ENCODE results near the gene RPP25. TPM values are rescaled to one million over a fixed set of nuclear protein-coding genes. Genes with fewer than 3 reads are reported as not detected.

The RPP25 gene
- total and polyA plus RNA-seq, 2 of the 13 experiments (the other 11 are each of a cell fraction or from before 2014, with no cell fraction given): 0.05 to 0.11 TPM

DNA sequence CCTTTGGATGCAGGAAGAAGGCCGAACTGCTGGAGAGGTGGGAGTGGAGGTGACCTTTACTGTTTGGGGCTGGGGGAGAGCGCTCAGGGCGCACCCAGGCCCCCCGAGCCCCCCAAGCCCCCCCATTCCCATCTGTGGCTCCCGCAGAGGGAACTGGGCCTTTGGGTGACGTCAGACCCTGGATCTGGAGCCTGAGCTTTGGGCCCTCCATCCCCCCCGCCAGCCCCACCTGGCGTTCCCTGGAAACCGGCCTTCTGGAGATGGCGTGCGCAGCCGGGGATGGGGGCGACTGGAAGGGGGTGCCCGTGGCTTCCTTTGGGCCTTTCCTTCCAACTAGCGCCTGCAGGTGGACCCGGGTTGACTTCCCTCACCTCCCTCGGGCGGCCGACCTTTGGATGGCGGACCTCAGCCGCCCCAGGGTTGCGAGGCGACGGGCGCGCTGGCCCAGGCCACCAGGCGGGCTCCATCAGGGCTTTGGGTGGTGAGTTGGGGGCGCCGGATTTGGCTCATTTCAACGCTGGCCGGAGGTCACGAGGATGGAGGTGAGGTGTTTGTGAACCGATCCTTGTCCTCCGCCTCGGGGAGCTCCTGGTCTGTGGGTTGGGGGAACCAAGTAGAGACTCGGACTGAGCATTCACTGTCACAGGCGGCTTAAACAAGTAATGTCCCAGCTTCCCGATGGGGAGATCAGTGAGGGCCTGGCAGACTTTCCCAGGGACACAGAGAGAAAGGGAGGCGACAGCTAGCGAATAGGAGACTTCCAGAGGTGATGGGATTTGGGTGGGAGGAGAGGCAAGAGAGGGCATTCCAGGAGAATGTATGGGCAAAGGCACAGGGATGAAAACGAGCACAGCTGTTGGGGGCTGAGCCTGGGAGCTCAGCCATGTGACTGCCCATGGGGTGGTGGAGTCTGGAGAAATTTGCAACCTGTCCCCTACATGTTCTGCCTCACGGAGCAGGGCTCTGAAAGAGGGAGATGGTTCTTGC, 39.5 kb upstream of the RPP25 start (continued):
- TF ChIP-seq ZNF646 (CRISPR knock-in tag; IDR thresholded peaks at IDR 0.05): no peak
- TF ChIP-seq ZNF235 (CRISPR knock-in tag; IDR thresholded peaks at IDR 0.05; ENCODE audit: borderline replicate concordance): no peak
- TF ChIP-seq ZNF10 (CRISPR knock-in tag; IDR thresholded peaks at IDR 0.05; ENCODE audit: borderline replicate concordance, low read depth): no peak
- no peak for TF ChIP-seq NFE2L2 (IDR thresholded peaks at IDR 0.05; ENCODE audit: low read length)
- no peak for TF ChIP-seq DR1 (CRISPR knock-in tag; IDR thresholded peaks at IDR 0.05)
- TF ChIP-seq MEIS1 (CRISPR knock-in tag; IDR thresholded peaks at IDR 0.05; ENCODE audit: borderline replicate concordance): peak; percentile 45; the same call in 1 of the 2 replicates
- TF ChIP-seq NKX3-1 (CRISPR knock-in tag; IDR thresholded peaks at IDR 0.05): no peak
- no peak; the same call in 1 of the 2 replicates for TF ChIP-seq PHF8 (CRISPR knock-in tag; IDR thresholded peaks at IDR 0.05)
- TF ChIP-seq ATRX (CRISPR knock-in tag; IDR thresholded peaks at IDR 0.05; ENCODE audit: borderline replicate concordance): no peak
- TF ChIP-seq, protein P1, sequence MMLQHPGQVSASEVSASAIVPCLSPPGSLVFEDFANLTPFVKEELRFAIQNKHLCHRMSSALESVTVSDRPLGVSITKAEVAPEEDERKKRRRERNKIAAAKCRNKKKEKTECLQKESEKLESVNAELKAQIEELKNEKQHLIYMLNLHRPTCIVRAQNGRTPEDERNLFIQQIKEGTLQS (CRISPR knock-in tag; IDR thresholded peaks at IDR 0.05): no peak
- no peak for TF ChIP-seq ZNF253 (CRISPR knock-in tag; IDR thresholded peaks at IDR 0.05; ENCODE audit: borderline replicate concordance)
- no peak for TF ChIP-seq CCAR2 (optimal IDR thresholded peaks at IDR 0.05; ENCODE audit: low read depth, low read length)
- TF ChIP-seq ATF7 (IDR thresholded peaks at IDR 0.05): peak; percentile 78
- TF ChIP-seq ATF7 (CRISPR knock-in tag; IDR thresholded peaks at IDR 0.05): no peak
- TF ChIP-seq, protein P2, sequence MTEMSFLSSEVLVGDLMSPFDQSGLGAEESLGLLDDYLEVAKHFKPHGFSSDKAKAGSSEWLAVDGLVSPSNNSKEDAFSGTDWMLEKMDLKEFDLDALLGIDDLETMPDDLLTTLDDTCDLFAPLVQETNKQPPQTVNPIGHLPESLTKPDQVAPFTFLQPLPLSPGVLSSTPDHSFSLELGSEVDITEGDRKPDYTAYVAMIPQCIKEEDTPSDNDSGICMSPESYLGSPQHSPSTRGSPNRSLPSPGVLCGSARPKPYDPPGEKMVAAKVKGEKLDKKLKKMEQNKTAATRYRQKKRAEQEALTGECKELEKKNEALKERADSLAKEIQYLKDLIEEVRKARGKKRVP (CRISPR knock-in tag; IDR thresholded peaks at IDR 0.05): no peak
- TF ChIP-seq RFX1 (IDR thresholded peaks at IDR 0.05): peak; percentile 22; the same call in 1 of the 2 replicates
- no peak; the same call in 1 of the 2 replicates for TF ChIP-seq ZNF446 (CRISPR knock-in tag; IDR thresholded peaks at IDR 0.05)
- TF ChIP-seq GPN1 (CRISPR knock-in tag; IDR thresholded peaks at IDR 0.05; ENCODE audit: borderline replicate concordance): no peak
- TF ChIP-seq MIXL1 (CRISPR knock-in tag; IDR thresholded peaks at IDR 0.05): no peak
- TF ChIP-seq EEA1 (CRISPR knock-in tag; IDR thresholded peaks at IDR 0.05; ENCODE audit: borderline replicate concordance): no peak
- no peak for TF ChIP-seq TMF1 (CRISPR knock-in tag; IDR thresholded peaks at IDR 0.05; ENCODE audit: low read depth)
- TF ChIP-seq NFE2 (CRISPR knock-in tag; IDR thresholded peaks at IDR 0.05): no peak
- no peak for TF ChIP-seq KAT2B (IDR thresholded peaks at IDR 0.05; ENCODE audit: borderline replicate concordance, low read depth, low read length)
- no peak for TF ChIP-seq ZNF569 (CRISPR knock-in tag; IDR thresholded peaks at IDR 0.05; ENCODE audit: borderline replicate concordance)

All from HepG2 (cell line).